Liver (tissue), 9 donors: ENCODE measurements around the gene CLOCK. TPM values are rescaled to one million over a fixed set of nuclear protein-coding genes. Genes with fewer than 3 reads are reported as not detected.
"Not testable (repeated sequence)": the region's sequence is repeated elsewhere in the genome, so short reads cannot be mapped to it uniquely, and the experiment has no call there.

Experiments
- DNase-seq: peaks from one replicate; pipeline ENCODE4 v3.0.0-alpha.2; 2017; ENCODE audit warnings: low spot score
- H3K27ac ChIP-seq, 2 donors: one replicate each; pipeline ENCODE4 v1.7.0; 2013; ENCODE audit warnings: inconsistent platforms in 2 of 2, low read length in 2 of 2, control low read depth in 1 of 2, low read depth in 1 of 2, mild to moderate bottlenecking in 1 of 2
- H3K27me3 ChIP-seq, 4 donors: one replicate each; pipeline versions ENCODE4 v1.6.1 to v1.7.0; 2013; ENCODE audit warnings: low read length in 3 of 4, inconsistent platforms in 1 of 4, mild to moderate bottlenecking in 1 of 4, moderate library complexity in 1 of 4; ENCODE audit not compliant: control insufficient read depth in 4 of 4, insufficient read depth in 4 of 4
- H3K36me3 ChIP-seq, 4 donors: one replicate each; pipeline versions ENCODE4 v1.6.1 to v1.7.0; 2013; ENCODE audit warnings: low read length in 3 of 4, mild to moderate bottlenecking in 3 of 4, low read depth in 1 of 4, moderate library complexity in 1 of 4; ENCODE audit not compliant: control insufficient read depth in 4 of 4, insufficient read depth in 3 of 4
- H3K4me1 ChIP-seq, 4 donors: one replicate each; pipeline versions ENCODE4 v1.6.1 to v1.7.0; 2013; ENCODE audit warnings: low read length in 3 of 4, mild to moderate bottlenecking in 3 of 4, moderate library complexity in 1 of 4; ENCODE audit not compliant: control insufficient read depth in 4 of 4, insufficient read depth in 4 of 4
- H3K4me3 ChIP-seq, 3 donors: one replicate each; pipeline versions ENCODE4 v1.6.1 to v1.7.0; 2013; ENCODE audit warnings: low read length in 3 of 3, control low read depth in 1 of 3, low read depth in 1 of 3, mild to moderate bottlenecking in 1 of 3
- H3K9ac ChIP-seq, 2 donors: one replicate each; pipeline ENCODE4 v1.7.0; 2013; ENCODE audit warnings: low read length in 2 of 2, mild to moderate bottlenecking in 2 of 2, moderate library complexity in 2 of 2, control low read depth in 1 of 2, low read depth in 1 of 2
- H3K9me3 ChIP-seq, 4 donors: one replicate each; pipeline versions ENCODE4 v1.6.1 to v1.7.0; 2013; ENCODE audit warnings: low read length in 3 of 4; ENCODE audit not compliant: control insufficient read depth in 4 of 4
- ATF3 ChIP-seq: IDR thresholded peaks from 2 replicates; pipeline ENCODE4 v1.6.1; 2016; ENCODE audit warnings: antibody characterized with exemption
- CTCF ChIP-seq: fragments of 150-350 bp; IDR thresholded peaks from 2 replicates; pipeline ENCODE4 v1.5.1; 2017; ENCODE audit warnings: improper control_type of control experiment, low read depth, low read length; ENCODE audit not compliant: missing input control
- FOXA1 ChIP-seq: IDR thresholded peaks from 2 replicates; pipeline ENCODE4 v1.6.1; 2016; ENCODE audit warnings: antibody characterized with exemption
- HNF4A ChIP-seq, 2 donors: conservative IDR thresholded peaks; 2 replicates each; pipeline ENCODE4 v1.6.1; 2016; ENCODE audit warnings: antibody characterized with exemption in 2 of 2, mild to moderate bottlenecking in 2 of 2
- HNF4G ChIP-seq: IDR thresholded peaks from 2 replicates; pipeline ENCODE4 v1.6.1; 2016; ENCODE audit warnings: antibody characterized with exemption
- JUND ChIP-seq, 2 donors: IDR thresholded peaks; 2 replicates each; pipeline ENCODE4 v1.6.1; 2016; ENCODE audit warnings: antibody characterized with exemption in 2 of 2
- MAX ChIP-seq: IDR thresholded peaks from 2 replicates; pipeline ENCODE4 v1.6.1; 2016; ENCODE audit warnings: antibody characterized with exemption
- RAD21 ChIP-seq, 2 donors: IDR thresholded peaks; 2 replicates each; pipeline ENCODE4 v1.6.1; 2016; ENCODE audit warnings: antibody characterized with exemption in 2 of 2, mild to moderate bottlenecking in 2 of 2
- REST ChIP-seq: IDR thresholded peaks from 2 replicates; pipeline ENCODE4 v1.6.1; 2016; ENCODE audit warnings: antibody characterized with exemption, mild to moderate bottlenecking
- RXRA ChIP-seq, 2 donors: IDR thresholded peaks; 2 replicates each; pipeline ENCODE4 v1.6.1; 2017 to 2018; ENCODE audit warnings: antibody characterized with exemption in 2 of 2, mild to moderate bottlenecking in 1 of 2
- TAF1 ChIP-seq: conservative IDR thresholded peaks from 2 replicates; pipeline ENCODE4 v1.6.1; 2016; ENCODE audit warnings: antibody characterized with exemption, mild to moderate bottlenecking
- WGBS: extraction: QIAGEN DNeasy Blood & Tissue Kit; methylation state at CpG from one replicate; pipeline ENCODE4 v1.1.7; 2013; 5-methylcytosine and 5-hydroxymethylcytosine counted together
- polyA plus RNA-seq, 2 donors: library from polyadenylated mRNA; stranded (reverse) in 1 of 2; unstranded in 1 of 2; fragments of 200-250 nt in 1 of 2; fragments of >200 nt in 1 of 2; fragmentation: Nextera tagmentation in 1 of 2; extraction: Ambion mirVana in 1 of 2; gene quantifications; one replicate each; pipeline versions ENCODE4 v1.2.1 to v1.2.3, GENCODE V29; 2013 to 2015
- total RNA-seq, 2 donors: library from RNA; depleted of rRNA; stranded (reverse); fragments of >200 nt; gene quantifications; one replicate each; pipeline ENCODE4 v1.2.3, GENCODE V29; 2014
- donor health status: healthy.
- donor health status: healthy.
- donor health status: healthy.
- donor health status: healthy.
- donor health status: healthy.

The CLOCK gene
- total and polyA plus RNA-seq, 4 donors, result 5.1 to 19.4 (median 6.1) TPM

GRCh38 chr4:55554453-55555030 lies 7.8 kb upstream of the CLOCK start:
- H3K36me3 ChIP-seq, result no peaks in the 10 kb centered on the region
- H3K27me3 ChIP-seq, result no peaks in the 10 kb centered on the region
- 39% methylated on average over 2 of the region's 2 CpGs for WGBS
- H3K9ac ChIP-seq, result no peak overlapping the region
- no peak overlapping the region for H3K4me3 ChIP-seq
- H3K9me3 ChIP-seq, result no peaks in the 10 kb centered on the region
- TF ChIP-seq HNF4A (conservative IDR thresholded peaks at IDR 0.05) (no peak), CTCF (peak; percentile 37), RAD21 (IDR thresholded peaks at IDR 0.05) (peak; percentile 77)
- no peak overlapping the region for H3K27ac ChIP-seq
- DNase-seq, result no peak
- peaks cover 0 to 6% (median 0%) of the 10 kb centered on the region in 4 donors for H3K4me1 ChIP-seq

GRCh38 chr4:55553441-55554201 lies 6.9 kb upstream of the CLOCK start:
- peaks cover 0 to 6% (median 0%) of the 10 kb centered on the region in 4 donors for H3K4me1 ChIP-seq
- H3K9me3 ChIP-seq, result no peaks in the 10 kb centered on the region
- no peak overlapping the region for H3K27ac ChIP-seq
- peak overlapping the region in 1 of 3 donors; percentile 8 for H3K4me3 ChIP-seq
- no peak overlapping the region for H3K9ac ChIP-seq
- 60% methylated on average over 10 of the region's 10 CpGs for WGBS
- TF ChIP-seq FOXA1 (no peak), ATF3 (no peak), HNF4G (no peak), TAF1 (no peak), RAD21 (IDR thresholded peaks at IDR 0.05) (no peak), HNF4A (conservative IDR thresholded peaks at IDR 0.05) (no peak), REST (no peak), RXRA (IDR thresholded peaks at IDR 0.05) (no peak), MAX (no peak), JUND (IDR thresholded peaks at IDR 0.05) (no peak)
- no peak for DNase-seq
- no peaks in the 10 kb centered on the region for H3K27me3 ChIP-seq
- no peaks in the 10 kb centered on the region for H3K36me3 ChIP-seq

GRCh38 chr4:55551964-55552363 lies 5.3 kb upstream of the CLOCK start:
- H3K9me3 ChIP-seq, H3K36me3 ChIP-seq, H3K27ac ChIP-seq, H3K27me3 ChIP-seq, DNase-seq, H3K4me3 ChIP-seq, H3K9ac ChIP-seq: not testable (repeated sequence)
- H3K4me1 ChIP-seq, result peaks cover 0 to 14% (median 7%) of the 10 kb centered on the region in 4 donors
- 86% methylated on average over 6 of the region's 6 CpGs for WGBS
